ENCODE data around the gene NDUFS3. TPM values are rescaled to one million over a fixed set of nuclear protein-coding genes. Genes with fewer than 3 reads are reported as not detected.

NDUFS3 gene
- total RNA-seq, 4 donors from 2014 or later = 52.0 to 73.8 (median 53.7) TPM

DNA sequence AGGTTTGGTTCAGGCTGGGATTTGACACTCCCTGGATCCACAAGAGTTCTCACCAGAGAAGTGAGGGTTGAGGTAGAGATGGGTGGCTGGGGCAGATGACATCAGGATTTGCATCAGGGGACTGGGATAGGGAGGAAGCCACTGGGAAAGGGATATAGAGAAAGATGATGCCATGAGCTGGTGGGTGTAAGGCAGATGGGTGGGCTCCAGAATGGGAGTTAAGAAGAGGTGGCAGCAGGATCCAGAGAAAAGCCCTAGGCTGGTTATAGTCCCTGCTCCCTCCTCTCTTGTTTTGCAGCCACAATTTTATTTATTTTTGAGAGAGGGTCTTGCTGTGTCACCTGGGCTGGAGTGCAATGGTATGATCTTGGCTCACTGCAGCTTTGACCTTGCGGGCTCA, 17.1 kb downstream of the NDUFS3 start:
- TF ChIP-seq, protein P1, sequence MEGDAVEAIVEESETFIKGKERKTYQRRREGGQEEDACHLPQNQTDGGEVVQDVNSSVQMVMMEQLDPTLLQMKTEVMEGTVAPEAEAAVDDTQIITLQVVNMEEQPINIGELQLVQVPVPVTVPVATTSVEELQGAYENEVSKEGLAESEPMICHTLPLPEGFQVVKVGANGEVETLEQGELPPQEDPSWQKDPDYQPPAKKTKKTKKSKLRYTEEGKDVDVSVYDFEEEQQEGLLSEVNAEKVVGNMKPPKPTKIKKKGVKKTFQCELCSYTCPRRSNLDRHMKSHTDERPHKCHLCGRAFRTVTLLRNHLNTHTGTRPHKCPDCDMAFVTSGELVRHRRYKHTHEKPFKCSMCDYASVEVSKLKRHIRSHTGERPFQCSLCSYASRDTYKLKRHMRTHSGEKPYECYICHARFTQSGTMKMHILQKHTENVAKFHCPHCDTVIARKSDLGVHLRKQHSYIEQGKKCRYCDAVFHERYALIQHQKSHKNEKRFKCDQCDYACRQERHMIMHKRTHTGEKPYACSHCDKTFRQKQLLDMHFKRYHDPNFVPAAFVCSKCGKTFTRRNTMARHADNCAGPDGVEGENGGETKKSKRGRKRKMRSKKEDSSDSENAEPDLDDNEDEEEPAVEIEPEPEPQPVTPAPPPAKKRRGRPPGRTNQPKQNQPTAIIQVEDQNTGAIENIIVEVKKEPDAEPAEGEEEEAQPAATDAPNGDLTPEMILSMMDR (IDR thresholded peaks at IDR 0.05; ENCODE audit: low read depth) = no peak

DNA sequence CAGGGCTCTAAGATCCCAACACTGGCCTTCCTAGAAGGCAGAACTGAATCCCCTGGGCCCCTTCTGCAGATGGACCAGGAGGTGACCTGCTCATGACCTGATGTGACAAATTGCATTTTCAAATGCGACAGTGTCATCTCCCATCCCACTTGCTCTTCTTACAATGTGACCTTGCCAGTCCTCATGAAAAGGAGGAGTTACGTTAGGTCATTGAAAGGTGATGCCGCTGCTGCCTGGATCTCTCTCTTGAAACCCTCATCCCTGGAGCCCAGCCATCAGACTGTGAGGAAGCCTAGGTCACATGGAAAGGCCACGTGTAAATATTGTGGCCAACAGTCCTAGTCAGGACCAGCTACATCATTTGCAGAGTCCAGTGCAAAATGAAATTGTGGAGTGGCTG, 21.0 kb downstream of the NDUFS3 start:
- TF ChIP-seq, protein P1 (IDR thresholded peaks at IDR 0.05; ENCODE audit: low read depth) = no peak

- TF ChIP-seq, protein P1 (IDR thresholded peaks at IDR 0.05; ENCODE audit: low read depth) = no peak
Measured at GRCh38 chr11:47603295-47603694, 24.4 kb downstream of the NDUFS3 start.

- TF ChIP-seq, protein P1 (IDR thresholded peaks at IDR 0.05; ENCODE audit: low read depth) = no peak
Measured at GRCh38 chr11:47605921-47606320, 27.0 kb downstream of the NDUFS3 start.

- TF ChIP-seq, protein P1 (IDR thresholded peaks at IDR 0.05; ENCODE audit: low read depth) = no peak
Measured at GRCh38 chr11:47606731-47607130, 27.9 kb downstream of the NDUFS3 start.

DNA sequence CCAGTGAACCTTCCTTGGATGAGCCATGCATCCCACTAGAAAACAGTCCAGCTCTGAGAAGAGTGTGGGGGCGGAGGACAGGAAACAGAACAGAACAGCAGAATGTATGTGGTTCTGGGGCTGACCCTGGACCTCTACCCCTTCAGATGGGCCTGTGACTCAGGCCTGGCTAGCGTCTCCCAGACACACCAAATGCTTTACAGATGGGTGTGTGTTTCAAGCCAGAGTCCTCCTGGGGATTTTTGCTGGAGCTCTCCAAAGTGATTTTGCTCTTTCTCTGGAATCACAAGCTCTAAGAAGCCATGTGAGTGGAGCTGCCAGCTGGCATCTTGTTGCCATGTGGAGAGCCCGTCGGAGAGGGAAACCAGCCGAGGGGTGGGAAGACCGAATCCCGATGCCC, 28.5 kb downstream of the NDUFS3 start:
- TF ChIP-seq, protein P1 (IDR thresholded peaks at IDR 0.05; ENCODE audit: low read depth) = no peak

GRCh38 chr11:47609675-47610074, 30.8 kb downstream of the NDUFS3 start:
- TF ChIP-seq, protein P1 (IDR thresholded peaks at IDR 0.05; ENCODE audit: low read depth) = no peak
